Stromal cell of bone marrow (primary cell): ENCODE data around the gene CDHR4.
A peak's percentile ranks its signal among the peaks of the same experiment; 100 is the strongest.
"Not testable (repeated sequence)": the region's sequence is repeated elsewhere in the genome, so short reads cannot be mapped to it uniquely, and the experiment has no call there.

Source experiments
- DNase-seq: peaks from one replicate; pipeline ENCODE4 v3.0.0-alpha.2; 2012; ENCODE audit warnings: low read depth

Gene CDHR4

GRCh38 chr3:49799761-49800160, at the start of gene CDHR4:
Gene CDHR4, minus strand, starts transcription at chr3:49799873. Its CDS starts 61 bp downstream, at chr3:49799812.
- peak; percentile 93 for DNase-seq

GRCh38 chr3:49845694-49846093, 46.0 kb upstream of the CDHR4 start:
- no peak for DNase-seq

- no peak for DNase-seq
These were observed 45.0 kb upstream of the CDHR4 start for GRCh38 chr3:49844464-49845183.

GRCh38 chr3:49842843-49843517, 43.3 kb upstream of the CDHR4 start:
- DNase-seq, result no peak

GRCh38 chr3:49841806-49842205, 42.1 kb upstream of the CDHR4 start:
- DNase-seq, result no peak

- DNase-seq, result no peak
These were observed 41.5 kb upstream of the CDHR4 start for GRCh38 chr3:49841126-49841696.

- DNase-seq, result no peak
These were observed 40.7 kb upstream of the CDHR4 start for GRCh38 chr3:49840388-49840787.

- peak; percentile 66 for DNase-seq
These were observed 39.6 kb upstream of the CDHR4 start for GRCh38 chr3:49839193-49839809.

- DNase-seq, result no peak
These were observed 31.7 kb upstream of the CDHR4 start for GRCh38 chr3:49831341-49831740.

GRCh38 chr3:49826016-49826415, 26.3 kb upstream of the CDHR4 start:
- DNase-seq, result no peak

- DNase-seq, result not testable (repeated sequence)
These were observed 23.5 kb upstream of the CDHR4 start for GRCh38 chr3:49823131-49823530.

GRCh38 chr3:49813497-49814174, 14.0 kb upstream of the CDHR4 start, which contains the start of gene UBA7:
Gene UBA7, minus strand, starts transcription at chr3:49813953. Its CDS starts 166 bp downstream, at chr3:49813787.
- DNase-seq, result peak; percentile 45

- no peak for DNase-seq
These were observed 13.3 kb upstream of the CDHR4 start for GRCh38 chr3:49812916-49813496.

GRCh38 chr3:49807431-49808114, 7.9 kb upstream of the CDHR4 start:
- no peak for DNase-seq

- no peak for DNase-seq
These were observed 7.2 kb upstream of the CDHR4 start for GRCh38 chr3:49806850-49807249.

GRCh38 chr3:49805897-49806701, 6.4 kb upstream of the CDHR4 start:
- no peak for DNase-seq

GRCh38 chr3:49805367-49805782, 5.7 kb upstream of the CDHR4 start:
- DNase-seq, result peak; percentile 86

GRCh38 chr3:49804141-49805041, 4.7 kb upstream of the CDHR4 start:
- no peak for DNase-seq

GRCh38 chr3:49803465-49804140, 3.9 kb upstream of the CDHR4 start:
- DNase-seq, result no peak
